Hematopoietic multipotent progenitor cell treated with erythropoietin and hydrocortisone succinate and interleukin-3 and kit ligand, for 8 days (in vitro differentiated cells): ENCODE data around the gene U2AF2.
A peak's percentile ranks its signal among the peaks of the same experiment; 100 is the strongest.

ENCODE experiments used
- DNase-seq: peaks from one replicate; pipeline ENCODE4 v3.0.0-alpha.2; 2015

The U2AF2 gene

GRCh38 chr19:55622242-55622969, 32.4 kb upstream of the U2AF2 start:
- no peak for DNase-seq

- no peak for DNase-seq
These were observed 31.7 kb upstream of the U2AF2 start for GRCh38 chr19:55623130-55623529.

- peak; percentile 39 for DNase-seq
These were observed 31.3 kb upstream of the U2AF2 start for GRCh38 chr19:55623561-55623960.

GRCh38 chr19:55624109-55625003, 30.5 kb upstream of the U2AF2 start, which contains the start of gene ZNF784:
Gene ZNF784, minus strand, starts transcription at chr19:55624566. Its CDS starts 5 bp downstream, at chr19:55624561.
- peak; percentile 91 for DNase-seq

- DNase-seq: no peak
These were observed 29.9 kb upstream of the U2AF2 start for GRCh38 chr19:55625004-55625326.

GRCh38 chr19:55626350-55626749, 28.5 kb upstream of the U2AF2 start:
- DNase-seq: no peak

- peak; percentile 96 for DNase-seq
These were observed 22.4 kb upstream of the U2AF2 start for GRCh38 chr19:55632463-55632834.

- no peak for DNase-seq
These were observed 21.0 kb upstream of the U2AF2 start for GRCh38 chr19:55633861-55634260.

- DNase-seq: no peak
These were observed 19.5 kb upstream of the U2AF2 start for GRCh38 chr19:55635334-55635717.

GRCh38 chr19:55635856-55636440, 18.9 kb upstream of the U2AF2 start:
- DNase-seq: no peak

- no peak for DNase-seq
These were observed 18.1 kb upstream of the U2AF2 start for GRCh38 chr19:55636723-55637122.

- DNase-seq: no peak
These were observed 17.3 kb upstream of the U2AF2 start for GRCh38 chr19:55637534-55637933.

GRCh38 chr19:55638864-55639359, 15.9 kb upstream of the U2AF2 start:
- DNase-seq: peak; percentile 83

- peak; percentile 77 for DNase-seq
These were observed 14.7 kb upstream of the U2AF2 start for GRCh38 chr19:55640043-55640576.

GRCh38 chr19:55640577-55641425, 14.0 kb upstream of the U2AF2 start, which contains the start of gene ZNF580:
Gene ZNF580, plus strand, starts transcription at chr19:55641002. Its CDS starts 1,507 bp downstream, at chr19:55642509.
- peak; percentile 76 for DNase-seq

GRCh38 chr19:55641426-55642152, 13.2 kb upstream of the U2AF2 start:
- peak; percentile 34 for DNase-seq

- no peak for DNase-seq
These were observed 12.5 kb upstream of the U2AF2 start for GRCh38 chr19:55642153-55643002.

- DNase-seq: peak; percentile 78
These were observed 11.6 kb upstream of the U2AF2 start, which contains the start of gene ZNF581 for GRCh38 chr19:55643003-55643886. Gene ZNF581, plus strand, starts transcription at chr19:55643649. Its CDS starts 923 bp downstream, at chr19:55644572.

- DNase-seq: no peak
These were observed 11.0 kb upstream of the U2AF2 start for GRCh38 chr19:55643887-55644176.
